IPS DF 6.9 (cell line): ENCODE data around the gene LILRA6.
"Not testable (repeated sequence)": the region's sequence is repeated elsewhere in the genome, so short reads cannot be mapped to it uniquely, and the experiment has no call there.

Experiments used
- DNase-seq: peaks from one replicate; pipeline ENCODE4 v3.0.0-alpha.2; 2013; ENCODE audit warnings: low read depth, low spot score
- H3K27ac ChIP-seq: one replicate; pipeline ENCODE4 v1.5.1; 2013; ENCODE audit warnings: low read length, control low read depth
- H3K27me3 ChIP-seq: 2 replicates; pipeline ENCODE4 v1.6.1; 2013; ENCODE audit warnings: mild to moderate bottlenecking, low read length; ENCODE audit not compliant: control insufficient read depth, insufficient read depth
- H3K36me3 ChIP-seq: 2 replicates; pipeline ENCODE4 v1.6.1; 2013; ENCODE audit warnings: low read length; ENCODE audit not compliant: control insufficient read depth, insufficient read depth
- H3K4me1 ChIP-seq: 2 replicates; pipeline ENCODE4 v1.6.1; 2013; ENCODE audit warnings: low read length; ENCODE audit not compliant: control insufficient read depth, insufficient read depth
- H3K4me3 ChIP-seq: 2 replicates; pipeline ENCODE4 v1.5.1; 2013; ENCODE audit warnings: mild to moderate bottlenecking, low read length
- H3K9me3 ChIP-seq: 2 replicates; pipeline ENCODE4 v1.6.1; 2013; ENCODE audit warnings: low read length, inconsistent platforms; ENCODE audit not compliant: control insufficient read depth, insufficient read depth
- WGBS: extraction: QIAGEN DNeasy Blood & Tissue Kit; methylation state at CpG from one replicate; pipeline ENCODE4 v1.1.7; 2013; ENCODE audit warnings: mixed read lengths, missing lambda C conversion rate; ENCODE audit not compliant: insufficient read length, insufficient coverage; 5-methylcytosine and 5-hydroxymethylcytosine counted together

Gene LILRA6

GRCh38 chr19:54279406-54279962, 36.9 kb upstream of the LILRA6 start:
- no peaks in the 10 kb centered on the region for H3K4me1 ChIP-seq
- no peaks in the 10 kb centered on the region for H3K9me3 ChIP-seq
- DNase-seq: no peak
- WGBS: no CpG with 5 or more reads among the region's 18 CpGs
- no peaks in the 10 kb centered on the region for H3K36me3 ChIP-seq
- no peak overlapping the region for H3K27ac ChIP-seq
- no peaks in the 10 kb centered on the region for H3K27me3 ChIP-seq
- H3K4me3 ChIP-seq: no peak overlapping the region

- not testable (repeated sequence) for H3K27me3 ChIP-seq, DNase-seq, H3K36me3 ChIP-seq, H3K27ac ChIP-seq, H3K9me3 ChIP-seq, H3K4me1 ChIP-seq, H3K4me3 ChIP-seq
- WGBS: no CpG with 5 or more reads among the region's 15 CpGs
These were observed 36.1 kb upstream of the LILRA6 start for GRCh38 chr19:54278571-54279195.

- H3K9me3 ChIP-seq, H3K27me3 ChIP-seq, H3K36me3 ChIP-seq, H3K4me1 ChIP-seq, H3K27ac ChIP-seq, H3K4me3 ChIP-seq, DNase-seq: not testable (repeated sequence)
- no CpG with 5 or more reads among the region's 13 CpGs for WGBS
These were observed 35.5 kb upstream of the LILRA6 start for GRCh38 chr19:54278056-54278455.

- not testable (repeated sequence) for H3K27me3 ChIP-seq, H3K4me1 ChIP-seq
- WGBS: no CpG with 5 or more reads among the region's 15 CpGs
These were observed 34.6 kb upstream of the LILRA6 start for GRCh38 chr19:54277111-54277615.

GRCh38 chr19:54275951-54276350, 33.4 kb upstream of the LILRA6 start:
- no CpG with 5 or more reads among the region's 9 CpGs for WGBS
- H3K4me3 ChIP-seq: no peak overlapping the region
- no peak for DNase-seq
- no peaks in the 10 kb centered on the region for H3K36me3 ChIP-seq
- no peaks in the 10 kb centered on the region for H3K4me1 ChIP-seq
- H3K27me3 ChIP-seq: no peaks in the 10 kb centered on the region
- H3K9me3 ChIP-seq: no peaks in the 10 kb centered on the region
- no peak overlapping the region for H3K27ac ChIP-seq

More at GRCh38 chr19:54277111-54277615, 34.6 kb upstream of the LILRA6 start:
- not testable (repeated sequence) for H3K36me3 ChIP-seq, H3K27ac ChIP-seq, H3K9me3 ChIP-seq, H3K4me3 ChIP-seq, DNase-seq

GRCh38 chr19:54274516-54274915, 31.9 kb upstream of the LILRA6 start:
- H3K36me3 ChIP-seq: not testable (repeated sequence)

GRCh38 chr19:54273821-54274220, 31.2 kb upstream of the LILRA6 start:
- Histone ChIP-seq H3K4me3 (no peak overlapping the region), H3K27ac (no peak overlapping the region), H3K4me1 (no peaks in the 10 kb centered on the region), H3K9me3 (no peaks in the 10 kb centered on the region), H3K27me3 (no peaks in the 10 kb centered on the region), H3K36me3 (no peaks in the 10 kb centered on the region)
- DNase-seq: no peak
- no CpG with 5 or more reads among the region's 3 CpGs for WGBS

More at GRCh38 chr19:54274516-54274915, 31.9 kb upstream of the LILRA6 start:
- H3K27ac ChIP-seq, H3K4me3 ChIP-seq, H3K9me3 ChIP-seq, H3K4me1 ChIP-seq, H3K27me3 ChIP-seq, DNase-seq: not testable (repeated sequence)
- no CpG with 5 or more reads among the region's 9 CpGs for WGBS

GRCh38 chr19:54272181-54272580, 29.6 kb upstream of the LILRA6 start:
- DNase-seq, H3K4me3 ChIP-seq, H3K9me3 ChIP-seq, H3K27ac ChIP-seq, H3K36me3 ChIP-seq, H3K4me1 ChIP-seq, H3K27me3 ChIP-seq: not testable (repeated sequence)
- no CpG with 5 or more reads among the region's 5 CpGs for WGBS

- no CpG with 5 or more reads among the region's 4 CpGs for WGBS
- H3K4me1 ChIP-seq: not testable (repeated sequence)
These were observed 29.0 kb upstream of the LILRA6 start for GRCh38 chr19:54271587-54271986.

GRCh38 chr19:54271106-54271505, 28.5 kb upstream of the LILRA6 start:
- Histone ChIP-seq H3K36me3 (no peaks in the 10 kb centered on the region), H3K4me3 (no peak overlapping the region), H3K27me3 (no peaks in the 10 kb centered on the region), H3K4me1 (no peaks in the 10 kb centered on the region), H3K27ac (no peak overlapping the region), H3K9me3 (no peaks in the 10 kb centered on the region)
- WGBS: no CpG with 5 or more reads among the region's 8 CpGs
- DNase-seq: no peak

More at GRCh38 chr19:54271587-54271986, 29.0 kb upstream of the LILRA6 start:
- not testable (repeated sequence) for H3K36me3 ChIP-seq, DNase-seq, H3K27me3 ChIP-seq, H3K27ac ChIP-seq, H3K4me3 ChIP-seq, H3K9me3 ChIP-seq

- WGBS: no CpG with 5 or more reads among the region's 2 CpGs
- Histone ChIP-seq H3K27me3 (no peaks in the 10 kb centered on the region), H3K36me3 (no peaks in the 10 kb centered on the region), H3K27ac (no peak overlapping the region), H3K9me3 (no peaks in the 10 kb centered on the region), H3K4me1 (no peaks in the 10 kb centered on the region), H3K4me3 (no peak overlapping the region)
- no peak for DNase-seq
These were observed 26.3 kb upstream of the LILRA6 start for GRCh38 chr19:54268936-54269335.
